NK-92 (cell line): Measurements from ENCODE around the gene EIF4EBP2.

Experiments
- DNase-seq: peaks from one replicate; lab custom pipeline; 2025; ENCODE audit not compliant: unreplicated experiment; lab: John Stamatoyannopoulos, UW

Gene EIF4EBP2

GRCh38 chr10:70459774-70460490, 56.0 kb downstream of the EIF4EBP2 start:
- no peak for DNase-seq

- no peak for DNase-seq
Observed at GRCh38 chr10:70461397-70462348, 57.7 kb downstream of the EIF4EBP2 start.

DNA sequence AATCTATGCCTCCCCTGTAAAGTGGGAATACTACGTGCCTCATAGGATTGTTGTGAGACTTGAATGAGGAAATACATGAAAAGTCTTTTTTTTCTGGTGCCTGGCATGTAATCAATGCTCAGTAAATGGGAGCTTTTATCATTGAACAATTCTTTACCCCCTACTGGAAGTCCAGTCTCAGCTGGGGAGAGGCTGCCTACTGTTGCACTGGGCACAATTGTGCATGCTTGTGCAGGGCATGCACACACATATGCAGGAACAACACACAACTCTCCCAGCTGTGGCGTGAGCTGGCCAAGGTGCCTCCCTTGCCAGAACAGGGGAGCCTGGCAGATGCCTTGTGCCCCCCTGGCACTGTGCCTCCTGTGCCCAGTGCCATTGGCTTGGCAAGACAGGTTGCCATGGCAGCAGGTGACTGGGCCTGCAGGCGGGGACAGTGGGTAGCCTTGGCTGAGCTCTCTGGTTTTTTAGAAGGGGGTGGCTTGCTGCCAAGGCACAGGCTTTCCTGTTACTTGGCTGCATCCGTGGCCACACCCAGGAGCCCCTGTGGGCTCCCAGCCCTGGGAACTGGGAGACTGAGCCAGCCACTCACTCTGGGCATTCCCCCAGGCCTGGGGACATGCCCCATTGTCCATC, 58.5 kb downstream of the EIF4EBP2 start:
- DNase-seq = no peak

GRCh38 chr10:70465278-70465677, 61.3 kb downstream of the EIF4EBP2 start:
- no peak for DNase-seq

GRCh38 chr10:70465832-70466231, 61.9 kb downstream of the EIF4EBP2 start:
- no peak for DNase-seq

GRCh38 chr10:70466951-70467350, 63.0 kb downstream of the EIF4EBP2 start:
- DNase-seq = no peak

DNA sequence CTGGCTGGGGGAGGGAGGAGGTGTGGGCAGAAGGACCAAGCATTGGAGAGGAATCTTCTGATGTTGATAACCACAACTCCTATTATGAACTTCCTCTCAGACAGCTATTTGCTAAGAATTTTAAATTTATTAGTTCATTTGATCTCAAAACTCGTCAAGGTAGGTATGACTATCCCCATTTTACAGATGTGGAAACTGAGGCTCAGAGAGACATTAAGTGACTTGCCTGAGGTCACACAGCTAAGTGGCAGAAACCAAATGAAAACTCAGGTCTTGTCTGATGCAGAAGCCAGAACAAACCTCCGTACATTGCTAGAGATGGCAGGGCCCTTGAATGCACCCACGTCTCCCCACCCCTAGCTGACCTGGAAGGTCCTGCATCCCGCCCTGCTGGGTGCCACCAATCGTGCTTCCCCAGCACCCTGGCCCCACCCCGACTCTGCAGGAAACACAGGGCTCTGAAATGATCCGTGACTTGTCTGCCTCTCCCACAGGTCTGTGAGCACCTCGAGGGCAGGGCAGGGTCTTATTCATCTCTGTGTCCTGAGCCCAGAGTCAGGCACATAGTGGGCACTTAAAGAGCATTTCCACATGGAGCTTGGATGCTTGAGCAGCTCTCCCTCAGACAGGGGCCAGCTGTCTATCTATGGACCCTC, 69.0 kb downstream of the EIF4EBP2 start:
- no peak for DNase-seq

DNA sequence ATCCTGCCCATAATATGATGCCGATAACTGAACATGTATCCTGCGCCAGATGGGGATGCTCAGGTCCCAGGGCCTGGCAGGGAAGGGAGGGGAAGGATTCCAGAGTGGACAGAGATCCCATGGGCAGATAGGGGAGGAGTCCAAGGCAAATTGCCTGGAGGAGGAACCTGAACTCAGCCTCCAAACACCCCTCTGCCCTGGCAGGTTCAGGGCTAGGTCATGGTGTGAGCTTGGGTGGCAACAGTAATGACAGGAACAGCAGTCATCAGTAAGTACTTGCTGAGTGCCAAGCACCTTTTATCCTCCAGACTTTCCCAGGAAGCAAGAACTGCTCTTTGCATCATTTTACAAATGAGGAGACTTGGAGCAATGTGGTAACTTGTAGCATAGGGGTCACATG, 70.8 kb downstream of the EIF4EBP2 start:
- DNase-seq = no peak

DNA sequence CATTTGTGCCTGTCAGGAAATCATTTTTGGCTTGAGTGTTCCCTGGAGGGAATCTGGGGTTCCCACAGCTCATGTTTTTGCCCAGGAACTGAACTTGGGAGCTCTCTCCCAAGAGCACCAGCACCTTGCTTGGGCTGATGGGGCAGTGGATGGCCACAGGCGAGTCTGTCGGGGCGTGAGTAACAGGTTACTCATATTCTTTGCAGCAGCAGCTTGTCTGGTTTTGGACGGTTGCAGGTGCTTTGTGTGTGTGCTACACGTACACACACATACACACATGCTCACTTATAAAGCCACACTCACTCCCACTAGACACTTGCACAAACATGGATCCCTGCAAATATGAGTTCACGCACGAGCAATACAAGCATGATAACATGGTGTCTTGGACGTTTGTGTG, 71.7 kb downstream of the EIF4EBP2 start:
- DNase-seq = no peak

- DNase-seq = no peak
Observed at GRCh38 chr10:70476249-70477035, 72.5 kb downstream of the EIF4EBP2 start.

DNA sequence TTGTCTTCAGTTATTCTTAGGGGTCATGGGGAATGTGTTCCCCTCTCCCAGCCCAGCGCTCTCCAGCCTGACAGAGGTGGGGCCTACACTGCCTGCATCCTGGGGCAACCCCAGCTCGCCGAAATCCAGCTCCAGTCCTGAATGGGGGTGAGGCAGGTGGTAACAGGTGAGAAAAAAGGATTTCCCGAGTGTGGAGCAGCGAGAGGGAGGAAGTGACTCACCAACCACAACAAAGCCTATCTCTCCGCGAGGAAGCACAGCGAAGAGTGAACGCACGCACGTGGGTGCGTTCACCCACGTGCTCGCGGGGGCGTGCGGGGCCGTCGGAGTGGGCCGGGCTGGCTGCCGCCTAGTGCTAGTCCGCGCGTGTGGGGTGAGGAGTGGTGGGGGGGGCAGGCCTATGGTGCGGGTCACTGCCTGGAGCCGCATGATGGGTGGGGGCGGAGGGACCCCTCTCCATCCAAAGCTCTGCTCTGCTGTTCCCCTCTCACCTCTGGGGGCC, 73.8 kb downstream of the EIF4EBP2 start:
- DNase-seq = peak; percentile 6
